Suprapubic skin (tissue), 4 donors: Measurements from ENCODE around the gene GPR176. TPM values are rescaled to one million over a fixed set of nuclear protein-coding genes. Genes with fewer than 3 reads are reported as not detected.

Experiments
- DNase-seq, 2 donors: peaks; one replicate each; pipeline ENCODE4 v3.0.0-alpha.2; 2019; ENCODE audit warnings: low spot score in 2 of 2
- H3K27ac ChIP-seq: fragments of 200-600 bp; sonication (generic); one replicate; pipeline ENCODE4 v1.5.1; 2019
- H3K27me3 ChIP-seq: fragments of 200-600 bp; sonication (generic); one replicate; pipeline ENCODE4 v1.5.1; 2019
- H3K36me3 ChIP-seq: fragments of 200-600 bp; sonication (generic); one replicate; pipeline ENCODE4 v1.5.1; 2019
- H3K4me1 ChIP-seq: fragments of 200-600 bp; sonication (generic); one replicate; pipeline ENCODE4 v1.5.1; 2019
- H3K4me3 ChIP-seq: fragments of 200-600 bp; sonication (generic); one replicate; pipeline ENCODE4 v1.5.1; 2019; ENCODE audit warnings: mild to moderate bottlenecking
- H3K9me3 ChIP-seq: fragments of 200-600 bp; sonication (generic); one replicate; pipeline ENCODE4 v1.5.1; 2019
- CTCF ChIP-seq, 2 donors: fragments of 200-600 bp in 1 of 2; fragments of 450-650 bp in 1 of 2; sonication (generic) in 1 of 2; IDR thresholded peaks; one replicate each; pipeline ENCODE4 v1.5.1; 2016 to 2019; ENCODE audit warnings: antibody characterized with exemption in 2 of 2, mild to moderate bottlenecking in 1 of 2, moderate library complexity in 1 of 2
- EP300 ChIP-seq: sonication (generic); formaldehyde crosslinking; IDR thresholded peaks from one replicate; pipeline ENCODE4 v1.6.1; 2017; ENCODE audit warnings: antibody characterized with exemption
- POLR2A ChIP-seq, 2 donors: fragments of 450-650 bp; IDR thresholded peaks; one replicate each; pipeline ENCODE4 v1.6.1; 2017; ENCODE audit warnings: antibody characterized with exemption in 2 of 2, mild to moderate bottlenecking in 2 of 2, moderate library complexity in 2 of 2
- POLR2AphosphoS5 ChIP-seq, 3 donors: sonication (generic); formaldehyde crosslinking; IDR thresholded peaks; one replicate each; pipeline ENCODE4 v1.6.1; 2017; ENCODE audit warnings: antibody characterized with exemption in 3 of 3
- WGBS: methylation state at CpG from one replicate; pipeline ENCODE4 v1.1.5; 2018; 5-methylcytosine and 5-hydroxymethylcytosine counted together
- total RNA-seq, 4 donors: library from RNA; depleted of rRNA; stranded (reverse); fragments of >200 nt; gene quantifications; one replicate each; pipeline ENCODE4 v1.1.0, GENCODE V29; 2016

Gene GPR176
- total RNA-seq, 4 donors from 2014 or later, result 1.3 to 4.2 (median 2.1) TPM

GRCh38 chr15:39948817-39949216, 28.8 kb upstream of the GPR176 start:
- TF ChIP-seq EP300, result no peak
- TF ChIP-seq CTCF (IDR thresholded peaks at IDR 0.05), result no peak
- TF ChIP-seq POLR2A (IDR thresholded peaks at IDR 0.05), result no peak
- no peak for TF ChIP-seq POLR2AphosphoS5 (IDR thresholded peaks at IDR 0.05)
- H3K4me1 ChIP-seq, result no peaks in the 10 kb centered on the region
- no peaks in the 10 kb centered on the region for H3K9me3 ChIP-seq
- no peaks in the 10 kb centered on the region for H3K27me3 ChIP-seq
- peaks cover 66% of the 10 kb centered on the region for H3K36me3 ChIP-seq
- no peak overlapping the region for H3K4me3 ChIP-seq
- DNase-seq, result no peak
- no peak overlapping the region for H3K27ac ChIP-seq
- 83% methylated on average over 5 of the region's 5 CpGs for WGBS

- H3K4me3 ChIP-seq, result no peak overlapping the region
- H3K27ac ChIP-seq, result no peak overlapping the region
- no peak for DNase-seq
- no peak for TF ChIP-seq POLR2A (IDR thresholded peaks at IDR 0.05)
- TF ChIP-seq CTCF (IDR thresholded peaks at IDR 0.05), result no peak
- TF ChIP-seq EP300, result no peak
- no peak for TF ChIP-seq POLR2AphosphoS5 (IDR thresholded peaks at IDR 0.05)
- no peaks in the 10 kb centered on the region for H3K9me3 ChIP-seq
- H3K27me3 ChIP-seq, result no peaks in the 10 kb centered on the region
- H3K36me3 ChIP-seq, result peaks cover 65% of the 10 kb centered on the region
- 100% methylated on average over 1 of the region's 1 CpG for WGBS
- H3K4me1 ChIP-seq, result no peaks in the 10 kb centered on the region
These were observed 27.5 kb upstream of the GPR176 start for GRCh38 chr15:39947401-39948197.

GRCh38 chr15:39946862-39947261, 26.8 kb upstream of the GPR176 start:
- TF ChIP-seq EP300 (no peak), CTCF (IDR thresholded peaks at IDR 0.05) (no peak), POLR2AphosphoS5 (IDR thresholded peaks at IDR 0.05) (no peak), POLR2A (IDR thresholded peaks at IDR 0.05) (no peak)

GRCh38 chr15:39944726-39945125, 24.7 kb upstream of the GPR176 start:
- Histone ChIP-seq H3K27me3 (no peaks in the 10 kb centered on the region), H3K4me1 (peaks cover 3% of the 10 kb centered on the region), H3K27ac (no peak overlapping the region), H3K36me3 (peaks cover 51% of the 10 kb centered on the region), H3K4me3 (no peak overlapping the region), H3K9me3 (no peaks in the 10 kb centered on the region)
- DNase-seq, result no peak
- 89% methylated on average over 4 of the region's 4 CpGs for WGBS
- TF ChIP-seq POLR2A (IDR thresholded peaks at IDR 0.05) (no peak), POLR2AphosphoS5 (IDR thresholded peaks at IDR 0.05) (no peak), CTCF (IDR thresholded peaks at IDR 0.05) (no peak), EP300 (no peak)

More at GRCh38 chr15:39946862-39947261, 26.8 kb upstream of the GPR176 start:
- H3K27ac ChIP-seq, result no peak overlapping the region
- DNase-seq, result no peak
- H3K27me3 ChIP-seq, result no peaks in the 10 kb centered on the region
- no peaks in the 10 kb centered on the region for H3K9me3 ChIP-seq
- peaks cover 65% of the 10 kb centered on the region for H3K36me3 ChIP-seq
- no peaks in the 10 kb centered on the region for H3K4me1 ChIP-seq
- H3K4me3 ChIP-seq, result no peak overlapping the region
- WGBS, result 72% methylated on average over 3 of the region's 3 CpGs

- no peak overlapping the region for H3K27ac ChIP-seq
- H3K36me3 ChIP-seq, result peaks cover 45% of the 10 kb centered on the region
- WGBS, result 91% methylated on average over 3 of the region's 3 CpGs
These were observed 22.7 kb upstream of the GPR176 start for GRCh38 chr15:39942753-39943150.

More at GRCh38 chr15:39942753-39943150, 22.7 kb upstream of the GPR176 start:
- Histone ChIP-seq H3K4me3 (no peak overlapping the region), H3K4me1 (peaks cover 7% of the 10 kb centered on the region), H3K9me3 (no peaks in the 10 kb centered on the region), H3K27me3 (no peaks in the 10 kb centered on the region)
- DNase-seq, result no peak
- TF ChIP-seq POLR2A (IDR thresholded peaks at IDR 0.05) (no peak), EP300 (no peak)
